Stomach (tissue), 9 donors: ENCODE data around the gene COMMD3. TPM values are rescaled to one million over a fixed set of nuclear protein-coding genes. Genes with fewer than 3 reads are reported as not detected.
"Not testable (repeated sequence)": the region's sequence is repeated elsewhere in the genome, so short reads cannot be mapped to it uniquely, and the experiment has no call there.

Experiments used
- DNase-seq, 2 donors: peaks; one replicate each; pipeline versions ENCODE4 v3.0.0 to v3.0.0-alpha.2; 2013 to 2019
- H3K27ac ChIP-seq, 5 donors: fragments of 200-600 bp in 4 of 5; sonication (generic) in 4 of 5; one replicate each; pipeline ENCODE4 v1.5.1; 2013 to 2019; ENCODE audit warnings: mild to moderate bottlenecking in 1 of 5, moderate library complexity in 1 of 5
- H3K27me3 ChIP-seq, 3 donors: fragments of 200-600 bp; sonication (generic); one replicate each; pipeline ENCODE4 v1.5.1; 2017 to 2019; ENCODE audit warnings: mixed run types in 1 of 3
- H3K36me3 ChIP-seq, 4 donors: fragments of 200-600 bp; sonication (generic); 1 replicate in 3 of 4; 2 replicates in 1 of 4; pipeline ENCODE4 v1.5.1; 2016 to 2019
- H3K4me1 ChIP-seq, 4 donors: fragments of 200-600 bp; sonication (generic); one replicate each; pipeline ENCODE4 v1.5.1; 2016 to 2019
- H3K4me3 ChIP-seq, 4 donors: fragments of 200-600 bp; sonication (generic) in 3 of 4; one replicate each; pipeline ENCODE4 v1.5.1; 2016 to 2019; ENCODE audit warnings: mild to moderate bottlenecking in 1 of 4
- H3K9me3 ChIP-seq, 4 donors: fragments of 200-600 bp; sonication (generic); one replicate each; pipeline ENCODE4 v1.5.1; 2016 to 2019
- EP300 ChIP-seq: sonication (generic); formaldehyde crosslinking; IDR thresholded peaks from one replicate; pipeline ENCODE4 v1.6.1; 2017; ENCODE audit warnings: antibody characterized with exemption
- POLR2A ChIP-seq, 4 donors: fragments of 450-650 bp; IDR thresholded peaks; one replicate each; pipeline ENCODE4 v1.6.1; 2016; ENCODE audit warnings: antibody characterized with exemption in 4 of 4, control low read depth in 2 of 4, mild to moderate bottlenecking in 1 of 4, moderate library complexity in 1 of 4
- POLR2AphosphoS5 ChIP-seq, 3 donors: sonication (generic); formaldehyde crosslinking; IDR thresholded peaks; one replicate each; pipeline ENCODE4 v1.6.1; 2016; ENCODE audit warnings: antibody characterized with exemption in 3 of 3
- WGBS, 5 donors: extraction: QIAGEN DNeasy Blood & Tissue Kit in 3 of 5; methylation state at CpG; one replicate each; pipeline versions ENCODE4 v1.1.5 to v1.1.7; 2013 to 2018; 5-methylcytosine and 5-hydroxymethylcytosine counted together
- intact Hi-C: fragments of 100-400 bp; cut with DNase I; formaldehyde crosslinking; loops from one replicate; pipeline ENCODE4 v1.15.1; 2023; ENCODE audit warnings: low total_unique reads
- polyA plus RNA-seq, 3 donors: library from polyadenylated mRNA; stranded (reverse); fragments of 200-250 nt; gene quantifications; one replicate each; pipeline ENCODE4 v1.2.3, GENCODE V29; 2013
- total RNA-seq, 5 donors: library from RNA; depleted of rRNA; stranded (reverse); fragments of >200 nt; gene quantifications; one replicate each; pipeline versions ENCODE4 v1.1.0 to v1.2.3, GENCODE V29; 2014 to 2016
- TF ChIP-seq, protein P1 (sequence below), 7 experiments: fragments of 450-650 bp in 4 of 7; fragments of 200-600 bp in 3 of 7; sonication (generic) in 3 of 7; IDR thresholded peaks; one replicate each; pipeline ENCODE4 v1.5.1; 2016 to 2019; ENCODE audit warnings: antibody characterized with exemption in 7 of 7, control low read depth in 2 of 7, mild to moderate bottlenecking in 1 of 7
- donor health status: healthy with polysubstance abuse.
- donor health status: Bipolar disorder and iron deficiency.
- donor health status: healthy.

The COMMD3 gene
- total and polyA plus RNA-seq, 8 donors, result 4.1 to 57.7 (median 27.1) TPM

DNA sequence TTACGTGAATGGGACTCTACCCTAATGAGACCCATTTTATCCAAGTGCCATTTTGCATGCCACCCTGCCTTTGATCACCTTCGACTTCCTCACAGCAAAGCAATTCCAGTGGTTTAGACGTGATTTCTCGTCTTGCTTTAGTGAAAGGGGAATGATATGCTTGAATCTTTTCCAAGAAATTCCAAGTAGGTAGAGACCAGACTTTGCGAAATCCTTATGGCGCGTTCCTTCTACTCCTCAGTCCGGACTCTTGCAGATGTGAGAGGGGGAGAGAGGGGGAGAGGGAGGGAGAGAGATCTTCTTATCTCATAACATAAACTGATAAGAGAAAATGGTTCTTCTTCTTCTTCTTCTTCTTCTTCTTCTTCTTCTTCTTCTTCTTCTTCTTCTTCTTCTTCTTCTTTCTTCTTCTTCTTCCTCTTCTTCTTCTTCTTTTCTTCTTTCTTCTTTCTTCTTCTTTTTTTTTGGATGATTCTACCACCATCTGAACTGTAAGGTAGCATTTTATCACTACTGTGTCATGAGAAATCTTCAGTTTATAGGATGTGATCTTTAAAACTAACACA, 30.0 kb downstream of the COMMD3 start:
- no peak for DNase-seq
- Histone ChIP-seq H3K4me3 (no peak overlapping the region), H3K27me3 (peaks cover 23 to 74% (median 52%) of the 10 kb centered on the region in 3 donors), H3K27ac (no peak overlapping the region), H3K9me3 (peaks cover 0 to 14% (median 6%) of the 10 kb centered on the region in 4 donors), H3K4me1 (peaks cover 0 to 20% (median 10%) of the 10 kb centered on the region in 4 donors), H3K36me3 (no peaks in the 10 kb centered on the region)
- TF ChIP-seq, protein P1, sequence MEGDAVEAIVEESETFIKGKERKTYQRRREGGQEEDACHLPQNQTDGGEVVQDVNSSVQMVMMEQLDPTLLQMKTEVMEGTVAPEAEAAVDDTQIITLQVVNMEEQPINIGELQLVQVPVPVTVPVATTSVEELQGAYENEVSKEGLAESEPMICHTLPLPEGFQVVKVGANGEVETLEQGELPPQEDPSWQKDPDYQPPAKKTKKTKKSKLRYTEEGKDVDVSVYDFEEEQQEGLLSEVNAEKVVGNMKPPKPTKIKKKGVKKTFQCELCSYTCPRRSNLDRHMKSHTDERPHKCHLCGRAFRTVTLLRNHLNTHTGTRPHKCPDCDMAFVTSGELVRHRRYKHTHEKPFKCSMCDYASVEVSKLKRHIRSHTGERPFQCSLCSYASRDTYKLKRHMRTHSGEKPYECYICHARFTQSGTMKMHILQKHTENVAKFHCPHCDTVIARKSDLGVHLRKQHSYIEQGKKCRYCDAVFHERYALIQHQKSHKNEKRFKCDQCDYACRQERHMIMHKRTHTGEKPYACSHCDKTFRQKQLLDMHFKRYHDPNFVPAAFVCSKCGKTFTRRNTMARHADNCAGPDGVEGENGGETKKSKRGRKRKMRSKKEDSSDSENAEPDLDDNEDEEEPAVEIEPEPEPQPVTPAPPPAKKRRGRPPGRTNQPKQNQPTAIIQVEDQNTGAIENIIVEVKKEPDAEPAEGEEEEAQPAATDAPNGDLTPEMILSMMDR (IDR thresholded peaks at IDR 0.05), result no peak
- no peak for TF ChIP-seq EP300
- no peak for TF ChIP-seq POLR2A (IDR thresholded peaks at IDR 0.05)
- no peak for TF ChIP-seq POLR2AphosphoS5 (IDR thresholded peaks at IDR 0.05)
- intact Hi-C loops, result no loop called here
- WGBS, 5 donors, result 41 to 54% (median 50%) methylated on average over 8 of the region's 8 CpGs

DNA sequence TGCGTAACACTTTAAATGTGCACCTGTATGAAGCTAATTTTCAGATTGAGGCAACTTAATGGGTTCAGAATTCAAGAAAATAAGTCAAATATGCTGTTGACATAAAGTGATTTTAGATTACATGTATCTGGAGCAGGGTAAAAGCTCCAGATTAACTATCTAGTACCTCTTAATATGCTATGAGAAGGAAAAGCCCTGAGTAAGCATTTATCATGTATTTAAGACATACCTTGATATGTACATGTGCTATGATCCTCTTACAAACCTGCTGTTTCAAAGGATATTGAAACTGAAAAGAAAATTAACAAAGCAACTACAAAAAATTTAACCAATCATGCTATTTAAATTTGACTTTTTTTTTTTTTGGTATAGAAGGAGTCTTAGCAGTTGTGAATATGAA, 33.6 kb downstream of the COMMD3 start:
- intact Hi-C loops, result no loop called here
- H3K36me3 ChIP-seq, result no peaks in the 10 kb centered on the region
- no peak for DNase-seq
- no peak overlapping the region for H3K27ac ChIP-seq
- H3K4me1 ChIP-seq, result peaks cover 0 to 11% (median 5%) of the 10 kb centered on the region in 4 donors
- no peak overlapping the region for H3K4me3 ChIP-seq
- TF ChIP-seq, protein P1 (IDR thresholded peaks at IDR 0.05), result no peak
- TF ChIP-seq EP300 (no peak), POLR2AphosphoS5 (IDR thresholded peaks at IDR 0.05) (no peak), POLR2A (IDR thresholded peaks at IDR 0.05) (no peak)
- H3K27me3 ChIP-seq, result peaks cover 14 to 38% (median 28%) of the 10 kb centered on the region in 3 donors
- peaks cover 0 to 13% (median 6%) of the 10 kb centered on the region in 4 donors for H3K9me3 ChIP-seq
- 96 to 100% (median 99%) methylated on average over 1 of the region's 1 CpG for WGBS, 5 donors

DNA sequence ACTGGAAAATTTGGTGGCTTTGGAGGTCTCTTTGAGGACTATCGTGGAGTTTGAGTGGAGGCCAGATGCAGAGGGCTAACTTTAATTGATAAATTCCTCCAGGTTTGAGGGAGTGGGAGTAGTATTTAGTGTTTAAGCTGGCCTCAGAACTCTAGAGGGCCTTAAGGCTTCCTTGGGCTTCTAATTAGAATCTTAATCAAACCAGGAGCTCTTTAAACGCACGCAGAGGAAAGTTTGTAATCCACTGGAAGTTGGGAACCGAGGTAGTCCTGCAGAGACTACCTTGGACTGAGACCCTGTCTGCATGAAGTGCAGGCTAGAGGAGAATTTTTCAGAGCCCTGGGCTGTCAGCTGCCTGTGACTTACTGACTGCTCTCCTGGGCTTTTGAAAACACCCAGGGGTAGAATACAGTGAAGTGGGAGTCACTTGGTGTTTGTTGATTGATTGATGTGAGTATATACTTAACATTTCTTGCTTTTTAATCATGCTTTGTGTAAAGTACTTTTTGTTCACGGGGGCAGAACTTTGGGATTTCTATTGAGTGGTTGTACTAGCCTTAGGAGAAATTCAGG, 35.0 kb downstream of the COMMD3 start:
- intact Hi-C loops, result no loop called here
- Histone ChIP-seq H3K27me3 (peaks cover 0 to 23% (median 13%) of the 10 kb centered on the region in 3 donors), H3K4me1 (no peaks in the 10 kb centered on the region), H3K4me3 (no peak overlapping the region), H3K36me3 (no peaks in the 10 kb centered on the region), H3K27ac (no peak overlapping the region), H3K9me3 (peaks cover 0 to under 1% (median 0%) of the 10 kb centered on the region in 4 donors)
- DNase-seq, result no peak
- TF ChIP-seq POLR2A (IDR thresholded peaks at IDR 0.05), result no peak
- no peak for TF ChIP-seq EP300
- TF ChIP-seq, protein P1 (IDR thresholded peaks at IDR 0.05), result no peak
- no peak for TF ChIP-seq POLR2AphosphoS5 (IDR thresholded peaks at IDR 0.05)
- 90 to 94% (median 93%) methylated on average over 5 of the region's 5 CpGs for WGBS, 5 donors

DNA sequence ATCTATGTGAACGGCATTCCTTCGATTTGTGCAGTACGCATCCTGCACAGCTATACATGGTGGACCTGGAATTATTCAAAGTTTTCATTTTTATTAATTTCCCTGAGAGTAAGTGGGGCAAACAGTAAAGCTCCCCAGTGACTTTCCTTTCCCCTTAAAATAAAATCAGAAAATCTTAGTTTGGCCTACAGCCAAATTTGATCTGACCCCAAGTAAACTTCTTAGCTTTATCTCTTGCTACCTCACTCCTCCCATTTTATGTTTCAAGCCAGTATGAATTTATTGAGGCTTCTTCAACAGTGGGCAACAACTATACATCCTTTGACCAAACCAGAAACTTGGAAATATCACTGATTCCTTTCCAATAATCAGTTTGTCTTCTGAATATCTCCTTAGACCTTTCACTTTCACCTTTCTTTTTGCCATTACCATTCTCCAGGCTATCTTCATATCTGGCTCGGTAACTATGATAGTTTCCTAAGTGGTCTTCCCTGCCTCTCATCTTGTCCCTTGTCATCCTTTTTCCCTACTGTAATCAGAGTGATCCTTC, 40.2 kb downstream of the COMMD3 start:
- Histone ChIP-seq H3K4me1 (no peaks in the 10 kb centered on the region), H3K27ac (no peak overlapping the region), H3K4me3 (no peak overlapping the region), H3K36me3 (no peaks in the 10 kb centered on the region), H3K27me3 (no peaks in the 10 kb centered on the region), H3K9me3 (no peaks in the 10 kb centered on the region)
- WGBS, 5 donors, result 83 to 91% (median 84%) methylated on average over 4 of the region's 4 CpGs
- no peak for DNase-seq
- TF ChIP-seq EP300, result no peak
- no peak for TF ChIP-seq POLR2AphosphoS5 (IDR thresholded peaks at IDR 0.05)
- TF ChIP-seq, protein P1 (IDR thresholded peaks at IDR 0.05), result no peak
- TF ChIP-seq POLR2A (IDR thresholded peaks at IDR 0.05), result no peak
- intact Hi-C loops, result no loop called here

DNA sequence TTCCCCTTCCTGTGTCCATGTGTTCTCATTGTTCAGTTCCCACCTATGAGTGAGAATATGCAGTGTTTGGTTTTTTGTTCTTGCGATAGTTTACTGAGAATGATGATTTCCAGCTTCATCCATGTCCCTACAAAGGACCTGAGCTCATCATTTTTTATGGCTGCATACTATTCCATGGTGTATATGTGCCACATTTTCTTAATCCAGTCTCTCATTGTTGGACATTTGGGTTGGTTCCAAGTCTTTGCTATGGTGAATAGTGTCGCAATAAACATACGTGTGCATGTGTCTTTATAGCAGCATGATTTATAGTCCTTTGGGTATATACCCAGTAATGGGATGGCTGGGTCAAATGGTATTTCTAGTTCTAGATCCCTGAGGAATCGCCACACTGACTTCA, 41.6 kb downstream of the COMMD3 start:
- H3K27me3 ChIP-seq, H3K4me3 ChIP-seq, H3K4me1 ChIP-seq, H3K27ac ChIP-seq, H3K36me3 ChIP-seq, H3K9me3 ChIP-seq, DNase-seq, intact Hi-C loops: not testable (repeated sequence)
- WGBS, 5 donors, result 90 to 100% (median 91%) methylated on average over 3 of the region's 4 CpGs
